Activated naive CD4-positive, alpha-beta T cell treated with anti-CD3 and anti-CD28 coated beads, Interleukin-2, amount 50 U/mL, for 72 hours (primary cell): ENCODE results near the gene ATL3. TPM values are rescaled to one million over a fixed set of nuclear protein-coding genes. Genes with fewer than 3 reads are reported as not detected.
A peak's percentile ranks its signal among the peaks of the same experiment; 100 is the strongest.
"Not testable (repeated sequence)": the region's sequence is repeated elsewhere in the genome, so short reads cannot be mapped to it uniquely, and the experiment has no call there.

ENCODE experiments used
- ATAC-seq, 2 donors: fragments of 150-1000 bp; cut with Tn5 transposase; 2 replicates each; pipeline ENCODE4 v1.10.0; 2021; ENCODE audit warnings: mild to moderate bottlenecking in 2 of 2, moderate library complexity in 2 of 2
- DNase-seq, 2 donors: peaks; one replicate each; pipeline ENCODE4 v3.0.0; 2021 to 2022; ENCODE audit warnings: low spot score in 2 of 2
- H3K27ac Mint-ChIP-seq, 2 donors: one replicate each; pipeline ENCODE4 v1.8.0; 2022; ENCODE audit warnings: mild to moderate bottlenecking in 2 of 2, mixed read lengths in 2 of 2
- H3K36me3 Mint-ChIP-seq, 2 donors: one replicate each; pipeline ENCODE4 v1.8.0; 2022; ENCODE audit warnings: mixed read lengths in 2 of 2
- H3K9me3 Mint-ChIP-seq, 2 donors: one replicate each; pipeline ENCODE4 v1.8.0; 2022; ENCODE audit warnings: mixed read lengths in 2 of 2
- total RNA-seq, 2 donors: library from RNA; stranded (reverse); gene quantifications; one replicate each; pipeline ENCODE4 v1.2.3, GENCODE V29; 2022

Gene ATL3
- total RNA-seq, 2 donors from 2014 or later = 14.5 to 26.9 TPM

GRCh38 chr11:63610604-63611394 is 60.4 kb downstream of the ATL3 start:
- DNase-seq (no peak), ATAC-seq (no peak)
- Mint-ChIP-seq H3K27ac (no peak overlapping the region), H3K9me3 (no peaks in the 10 kb centered on the region), H3K36me3 (no peaks in the 10 kb centered on the region)

- Mint-ChIP-seq H3K9me3 (no peaks in the 10 kb centered on the region), H3K36me3 (no peaks in the 10 kb centered on the region)
- no peak for ATAC-seq
Measured at GRCh38 chr11:63609971-63610580, 61.1 kb downstream of the ATL3 start.

GRCh38 chr11:63609536-63609935 is 61.6 kb downstream of the ATL3 start:
- H3K27ac Mint-ChIP-seq = no peak overlapping the region
- no peaks in the 10 kb centered on the region for H3K36me3 Mint-ChIP-seq
- no peaks in the 10 kb centered on the region for H3K9me3 Mint-ChIP-seq
- DNase-seq (no peak), ATAC-seq (no peak)

More at GRCh38 chr11:63609971-63610580, 61.1 kb downstream of the ATL3 start:
- no peak for DNase-seq
- H3K27ac Mint-ChIP-seq = no peak overlapping the region

- Mint-ChIP-seq H3K36me3 (no peaks in the 10 kb centered on the region), H3K9me3 (no peaks in the 10 kb centered on the region), H3K27ac (no peak overlapping the region)
- ATAC-seq (peak in 1 of 2 donors; percentile 30), DNase-seq (no peak)
Measured at GRCh38 chr11:63608353-63609345, 62.5 kb downstream of the ATL3 start.

GRCh38 chr11:63603180-63603518 is 68.0 kb downstream of the ATL3 start:
- H3K9me3 Mint-ChIP-seq = no peaks in the 10 kb centered on the region
- no peak for DNase-seq
- no peak for ATAC-seq
- no peak overlapping the region for H3K27ac Mint-ChIP-seq
- H3K36me3 Mint-ChIP-seq = no peaks in the 10 kb centered on the region

GRCh38 chr11:63602290-63603179 is 68.6 kb downstream of the ATL3 start:
- not testable (repeated sequence) for ATAC-seq, DNase-seq, H3K36me3 Mint-ChIP-seq, H3K27ac Mint-ChIP-seq, H3K9me3 Mint-ChIP-seq

- peak in 1 of 2 donors; percentile 26 for ATAC-seq
- Mint-ChIP-seq H3K36me3 (no peaks in the 10 kb centered on the region), H3K9me3 (no peaks in the 10 kb centered on the region), H3K27ac (no peak overlapping the region)
- DNase-seq = no peak
Measured at GRCh38 chr11:63599211-63600122, 71.7 kb downstream of the ATL3 start.

GRCh38 chr11:63598556-63598955 is 72.6 kb downstream of the ATL3 start:
- ATAC-seq = no peak
- Mint-ChIP-seq H3K9me3 (no peaks in the 10 kb centered on the region), H3K36me3 (no peaks in the 10 kb centered on the region), H3K27ac (no peak overlapping the region)
- DNase-seq = no peak

GRCh38 chr11:63595296-63595695 is 75.9 kb downstream of the ATL3 start:
- no peaks in the 10 kb centered on the region for H3K9me3 Mint-ChIP-seq
- ATAC-seq (no peak), DNase-seq (no peak)
- no peak overlapping the region for H3K27ac Mint-ChIP-seq
- H3K36me3 Mint-ChIP-seq = no peaks in the 10 kb centered on the region

GRCh38 chr11:63592975-63593395 is 78.2 kb downstream of the ATL3 start:
- DNase-seq = no peak
- no peaks in the 10 kb centered on the region for H3K9me3 Mint-ChIP-seq
- no peaks in the 10 kb centered on the region for H3K36me3 Mint-ChIP-seq
- H3K27ac Mint-ChIP-seq = no peak overlapping the region
- ATAC-seq = no peak

GRCh38 chr11:63590024-63590788 is 81.0 kb downstream of the ATL3 start:
- no peaks in the 10 kb centered on the region for H3K9me3 Mint-ChIP-seq
- DNase-seq = no peak
- ATAC-seq = no peak
- H3K27ac Mint-ChIP-seq = no peak overlapping the region
- no peaks in the 10 kb centered on the region for H3K36me3 Mint-ChIP-seq

- no peak overlapping the region for H3K27ac Mint-ChIP-seq
- no peaks in the 10 kb centered on the region for H3K9me3 Mint-ChIP-seq
- ATAC-seq (no peak), DNase-seq (no peak)
- H3K36me3 Mint-ChIP-seq = no peaks in the 10 kb centered on the region
Measured at GRCh38 chr11:63589000-63589399, 82.2 kb downstream of the ATL3 start.

GRCh38 chr11:63586451-63587166 is 84.6 kb downstream of the ATL3 start:
- peaks cover 6 to 7% of the 10 kb centered on the region in 2 donors for H3K9me3 Mint-ChIP-seq
- DNase-seq (no peak), ATAC-seq (no peak)
- H3K36me3 Mint-ChIP-seq = peaks cover 5 to 12% of the 10 kb centered on the region in 2 donors
- no peak overlapping the region for H3K27ac Mint-ChIP-seq

- H3K9me3 Mint-ChIP-seq = peaks cover 14 to 16% of the 10 kb centered on the region in 2 donors
- peaks cover 14 to 22% of the 10 kb centered on the region in 2 donors for H3K36me3 Mint-ChIP-seq
- ATAC-seq (no peak), DNase-seq (no peak)
- H3K27ac Mint-ChIP-seq = no peak overlapping the region
Measured at GRCh38 chr11:63583357-63583677, 87.9 kb downstream of the ATL3 start.
